GM12865 (cell line): Measurements from ENCODE around the gene CHN1.

Experiments used
- DNase-seq: peaks from one replicate; pipeline ENCODE4 v3.0.0; 2010; ENCODE audit warnings: low read depth
- H3K4me3 ChIP-seq: 2 replicates; pipeline ENCODE4 v1.5.1; 2011; ENCODE audit warnings: mild to moderate bottlenecking, low read depth, low read length, control low read depth
- CTCF ChIP-seq: IDR thresholded peaks from 2 replicates; pipeline ENCODE4 v1.5.1; 2011; ENCODE audit warnings: low read length, control low read depth, low read depth, inconsistent platforms; ENCODE audit not compliant: insufficient read depth; ENCODE audit errors: missing control alignments

The CHN1 gene

GRCh38 chr2:174760845-174761473 is 244.2 kb downstream of the CHN1 start:
- no peak overlapping the region for H3K4me3 ChIP-seq
- DNase-seq = no peak
- no peak for TF ChIP-seq CTCF

- no peak for DNase-seq
- no peak overlapping the region for H3K4me3 ChIP-seq
- no peak for TF ChIP-seq CTCF
Measured at GRCh38 chr2:174759381-174760065, 245.7 kb downstream of the CHN1 start.

- no peak for DNase-seq
- no peak overlapping the region for H3K4me3 ChIP-seq
- TF ChIP-seq CTCF = no peak
Measured at GRCh38 chr2:174756743-174757142, 248.4 kb downstream of the CHN1 start.

- TF ChIP-seq CTCF = no peak
- H3K4me3 ChIP-seq = no peak overlapping the region
- DNase-seq = peak; percentile 62
Measured at GRCh38 chr2:174753038-174753633, 252.0 kb downstream of the CHN1 start.

GRCh38 chr2:174752403-174753037 is 252.7 kb downstream of the CHN1 start:
- no peak for TF ChIP-seq CTCF
- peak; percentile 82 for DNase-seq
- no peak overlapping the region for H3K4me3 ChIP-seq

GRCh38 chr2:174750923-174751441 is 254.2 kb downstream of the CHN1 start:
- H3K4me3 ChIP-seq = no peak overlapping the region
- DNase-seq = peak; percentile 82
- TF ChIP-seq CTCF = no peak
